Measurements from ENCODE around the gene CHKA. TPM values are rescaled to one million over a fixed set of nuclear protein-coding genes. Genes with fewer than 3 reads are reported as not detected.

The CHKA gene
- total and polyA plus RNA-seq, 9 of the 15 experiments (the other 6 are each of a cell fraction or from before 2014, with no cell fraction given) = 3.6 to 37.0 (median 30.2) TPM

DNA sequence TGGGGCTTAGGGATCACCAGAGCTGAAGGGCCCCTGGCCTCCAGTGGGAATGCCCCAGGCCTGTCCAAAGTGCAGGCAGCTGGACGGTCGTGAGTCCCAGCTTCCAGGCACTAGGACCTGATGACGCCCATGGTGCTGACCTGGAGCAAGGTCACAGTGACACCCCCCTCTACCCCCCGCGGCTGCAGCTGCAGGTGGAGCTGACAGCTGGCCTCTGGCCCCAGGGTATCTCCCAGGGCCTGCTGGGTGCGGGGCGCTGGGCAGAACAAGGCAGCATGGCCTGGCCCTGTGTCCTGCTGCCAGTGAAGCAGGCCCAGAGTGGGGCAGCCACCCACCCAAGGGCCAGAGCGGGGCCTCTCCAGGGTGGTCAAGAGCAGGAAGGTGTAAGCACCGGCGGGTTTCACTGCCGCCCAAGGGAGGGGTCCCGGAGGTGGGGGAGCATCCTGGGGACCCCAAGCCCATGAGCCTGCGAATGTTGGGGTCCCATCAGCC lies 82.9 kb downstream of the CHKA start (continued):
- TF ChIP-seq PRMT5 (CRISPR knock-in tag; IDR thresholded peaks at IDR 0.05) = no peak
- no peak for TF ChIP-seq ZBTB40 (IDR thresholded peaks at IDR 0.05)
- TF ChIP-seq ZBTB40 (CRISPR knock-in tag; IDR thresholded peaks at IDR 0.05) = no peak
- TF ChIP-seq, protein P1, sequence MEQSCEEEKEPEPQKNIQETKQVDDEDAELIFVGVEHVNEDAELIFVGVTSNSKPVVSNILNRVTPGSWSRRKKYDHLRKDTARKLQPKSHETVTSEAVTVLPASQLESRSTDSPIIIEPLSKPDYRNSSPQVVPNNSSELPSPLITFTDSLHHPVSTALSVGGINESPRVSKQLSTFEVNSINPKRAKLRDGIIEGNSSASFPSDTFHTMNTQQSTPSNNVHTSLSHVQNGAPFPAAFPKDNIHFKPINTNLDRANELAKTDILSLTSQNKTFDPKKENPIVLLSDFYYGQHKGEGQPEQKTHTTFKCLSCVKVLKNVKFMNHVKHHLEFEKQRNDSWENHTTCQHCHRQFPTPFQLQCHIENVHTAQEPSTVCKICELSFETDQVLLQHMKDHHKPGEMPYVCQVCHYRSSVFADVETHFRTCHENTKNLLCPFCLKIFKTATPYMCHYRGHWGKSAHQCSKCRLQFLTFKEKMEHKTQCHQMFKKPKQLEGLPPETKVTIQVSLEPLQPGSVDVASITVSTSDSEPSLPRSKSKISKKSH (CRISPR knock-in tag; IDR thresholded peaks at IDR 0.05) = no peak
- no peak for TF ChIP-seq TRIM28 (IDR thresholded peaks at IDR 0.05)
- TF ChIP-seq YY1 (IDR thresholded peaks at IDR 0.05; ENCODE audit: borderline replicate concordance in 1 of 3, control insufficient read depth in 1 of 3, extremely low read depth in 1 of 3, insufficient read depth in 3 of 3, insufficient read length in 1 of 3, insufficient replicate concordance in 2 of 3, low read depth in 1 of 3, low read length in 2 of 3) = no peak
- TF ChIP-seq BRD4 (IDR thresholded peaks at IDR 0.05) = no peak
- TF ChIP-seq RBM25 (IDR thresholded peaks at IDR 0.05; ENCODE audit: low read depth, low read length, severe bottlenecking) = no peak
- no peak for TF ChIP-seq MED1 (CRISPR knock-in tag; IDR thresholded peaks at IDR 0.05; ENCODE audit: borderline replicate concordance)
- TF ChIP-seq RFX7 (CRISPR knock-in tag; IDR thresholded peaks at IDR 0.05) = no peak
- no peak for TF ChIP-seq ZNF311 (CRISPR knock-in tag; IDR thresholded peaks at IDR 0.05)
- TF ChIP-seq MEF2D (tag; conservative IDR thresholded peaks at IDR 0.05; ENCODE audit: low read depth) = no peak
- no peak for TF ChIP-seq FIP1L1 (IDR thresholded peaks at IDR 0.05; ENCODE audit: low read depth, low read length, poor library complexity, severe bottlenecking)
- TF ChIP-seq ZNF586 (CRISPR knock-in tag; conservative IDR thresholded peaks at IDR 0.05) = no peak
- no peak for TF ChIP-seq ZNF232 (CRISPR knock-in tag; IDR thresholded peaks at IDR 0.05)
